Upper lobe of right lung (tissue), 1 donor: ENCODE results near the gene SAMD15. TPM values are rescaled to one million over a fixed set of nuclear protein-coding genes. Genes with fewer than 3 reads are reported as not detected.

ENCODE experiments used
- ATAC-seq: fragments of 200-7000 bp; cut with Tn5 transposase; one replicate; pipeline ENCODE4 v1.9.1; 2020; ENCODE audit warnings: mild to moderate bottlenecking, moderate library complexity
- DNase-seq: peaks from one replicate; pipeline ENCODE4 v3.0.0-alpha.2; 2020
- H3K27ac ChIP-seq: fragments of 200-600 bp; one replicate; pipeline ENCODE4 v1.8.0; 2022
- H3K27me3 ChIP-seq: fragments of 200-600 bp; one replicate; pipeline ENCODE4 v1.8.0; 2022; ENCODE audit warnings: mild to moderate bottlenecking
- H3K36me3 ChIP-seq: fragments of 200-600 bp; one replicate; pipeline ENCODE4 v1.8.0; 2022
- H3K4me1 ChIP-seq: fragments of 200-600 bp; one replicate; pipeline ENCODE4 v1.8.0; 2022
- H3K4me3 ChIP-seq: fragments of 200-600 bp; one replicate; pipeline ENCODE4 v1.8.0; 2022; ENCODE audit warnings: mild to moderate bottlenecking
- H3K9me3 ChIP-seq: fragments of 200-600 bp; one replicate; pipeline ENCODE4 v1.8.0; 2022
- CTCF ChIP-seq: fragments of 200-600 bp; IDR thresholded peaks from one replicate; pipeline ENCODE4 v1.8.0; 2022; ENCODE audit warnings: antibody characterized with exemption
- intact Hi-C: fragments of 100-400 bp; cut with DNase I; formaldehyde crosslinking; loops from one replicate; pipeline ENCODE4 v1.11.0; 2022
- total RNA-seq: library from RNA; stranded (reverse); fragmentation: NEBNext Ultra II Directional; extraction: Animal tissue kit (Norgen Biotek cat#: 25700); gene quantifications from one replicate; pipeline ENCODE4 v1.2.1, GENCODE V29; 2021
- donor health status: DM: no; HTN: yes; CAD: no; lungs with severe emphysema.

SAMD15 gene
- total RNA-seq, 1 donor from 2014 or later: 0.41 TPM

DNA sequence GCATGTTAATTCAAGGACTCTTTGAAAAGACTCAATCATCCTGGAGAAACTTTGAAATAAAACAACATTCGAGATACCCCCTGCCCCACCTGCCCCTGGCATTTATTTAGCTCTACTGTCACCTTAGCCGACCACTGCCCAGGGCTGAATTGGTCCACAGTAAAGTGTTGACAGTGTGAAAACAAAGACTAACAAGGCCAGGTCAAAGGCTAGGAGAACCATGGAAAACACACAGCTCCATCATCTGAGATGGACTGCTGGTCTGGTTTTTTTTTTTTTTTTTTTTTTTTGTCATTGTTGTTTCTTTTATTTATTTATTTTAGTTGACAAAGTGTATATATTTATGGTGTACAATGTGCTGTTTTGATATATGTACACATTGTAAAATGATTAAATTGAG, 30.7 kb upstream of the SAMD15 start:
- H3K27ac ChIP-seq: no peak overlapping the region
- intact Hi-C loops: no loop called here
- no peak overlapping the region for H3K4me3 ChIP-seq
- no peak for ATAC-seq
- H3K4me1 ChIP-seq: no peaks in the 10 kb centered on the region
- H3K36me3 ChIP-seq: peaks cover 22% of the 10 kb centered on the region
- no peaks in the 10 kb centered on the region for H3K9me3 ChIP-seq
- no peaks in the 10 kb centered on the region for H3K27me3 ChIP-seq
- no peak for DNase-seq
- TF ChIP-seq CTCF: no peak

- no peak for DNase-seq
These were observed 29.4 kb upstream of the SAMD15 start for GRCh38 chr14:77347751-77348150.

DNA sequence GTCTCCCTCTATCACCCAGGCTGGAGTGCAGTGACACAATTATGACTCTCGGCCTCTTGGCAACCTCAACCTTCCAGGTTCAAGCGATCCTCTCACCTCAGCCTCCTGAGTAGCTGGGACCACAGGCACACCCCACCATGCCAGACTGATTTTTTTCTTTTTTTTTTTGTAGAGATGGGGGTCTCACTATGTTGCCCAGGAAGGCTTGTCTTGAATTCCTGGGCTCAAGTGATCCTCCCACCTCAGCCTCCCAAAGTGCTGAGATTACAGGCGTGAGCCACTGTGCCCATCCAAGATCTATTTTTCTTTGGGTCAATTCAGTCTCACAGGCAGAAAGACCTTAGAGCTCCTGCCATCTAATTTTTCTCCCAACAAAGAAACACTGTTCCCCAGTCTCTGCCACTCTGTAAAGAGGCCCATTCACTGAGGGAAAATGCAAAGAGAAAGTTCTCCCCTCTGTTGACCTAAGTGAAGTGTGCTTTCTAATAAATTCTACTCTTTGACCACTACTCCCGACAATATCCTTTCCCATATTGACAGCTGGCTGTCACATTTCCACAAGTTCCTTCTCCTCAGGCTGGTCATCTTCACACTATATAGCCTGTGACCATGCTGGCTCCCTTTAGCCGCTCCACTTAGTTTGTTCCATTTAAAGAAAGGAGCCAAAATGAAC, 23.6 kb upstream of the SAMD15 start:
- no peak for TF ChIP-seq CTCF
- Histone ChIP-seq H3K4me3 (no peak overlapping the region), H3K36me3 (peaks cover 4% of the 10 kb centered on the region), H3K27ac (no peak overlapping the region), H3K4me1 (no peaks in the 10 kb centered on the region), H3K9me3 (no peaks in the 10 kb centered on the region), H3K27me3 (no peaks in the 10 kb centered on the region)
- intact Hi-C loops: no loop called here
- ATAC-seq (no peak), DNase-seq (no peak)

More at GRCh38 chr14:77347751-77348150, 29.4 kb upstream of the SAMD15 start:
- no peak overlapping the region for H3K27ac ChIP-seq
- H3K4me3 ChIP-seq: no peak overlapping the region
- H3K9me3 ChIP-seq: no peaks in the 10 kb centered on the region
- intact Hi-C loops: no loop called here
- peaks cover 10% of the 10 kb centered on the region for H3K36me3 ChIP-seq
- no peaks in the 10 kb centered on the region for H3K4me1 ChIP-seq
- no peaks in the 10 kb centered on the region for H3K27me3 ChIP-seq
- no peak for TF ChIP-seq CTCF
- peak; percentile 37 for ATAC-seq

- no peak overlapping the region for H3K27ac ChIP-seq
- no peaks in the 10 kb centered on the region for H3K27me3 ChIP-seq
- ATAC-seq: no peak
- intact Hi-C loops: no loop called here
- no peak for DNase-seq
- no peaks in the 10 kb centered on the region for H3K4me1 ChIP-seq
- no peak for TF ChIP-seq CTCF
- H3K4me3 ChIP-seq: no peak overlapping the region
- no peaks in the 10 kb centered on the region for H3K9me3 ChIP-seq
- no peaks in the 10 kb centered on the region for H3K36me3 ChIP-seq
These were observed 21.4 kb upstream of the SAMD15 start for GRCh38 chr14:77355811-77356210.

GRCh38 chr14:77356899-77357298, 20.3 kb upstream of the SAMD15 start:
- H3K4me3 ChIP-seq: no peak overlapping the region
- no peaks in the 10 kb centered on the region for H3K36me3 ChIP-seq
- ATAC-seq: no peak
- no peak overlapping the region for H3K27ac ChIP-seq
- TF ChIP-seq CTCF: no peak
- no peaks in the 10 kb centered on the region for H3K4me1 ChIP-seq
- DNase-seq: no peak
- no peaks in the 10 kb centered on the region for H3K9me3 ChIP-seq
- no peaks in the 10 kb centered on the region for H3K27me3 ChIP-seq
- intact Hi-C loops: no loop called here

GRCh38 chr14:77359626-77360025, 17.6 kb upstream of the SAMD15 start:
- no peaks in the 10 kb centered on the region for H3K27me3 ChIP-seq
- intact Hi-C loops: no loop called here
- no peak overlapping the region for H3K27ac ChIP-seq
- TF ChIP-seq CTCF: no peak
- no peak for DNase-seq
- no peaks in the 10 kb centered on the region for H3K36me3 ChIP-seq
- ATAC-seq: no peak
- H3K4me1 ChIP-seq: no peaks in the 10 kb centered on the region
- H3K4me3 ChIP-seq: no peak overlapping the region
- H3K9me3 ChIP-seq: no peaks in the 10 kb centered on the region
